ENCODE data around the gene APEH. TPM values are rescaled to one million over a fixed set of nuclear protein-coding genes. Genes with fewer than 3 reads are reported as not detected.

The APEH gene
- total RNA-seq, 1 donor from 2014 or later: 113 TPM

- intact Hi-C loops (cut with micrococcal nuclease): no loop called here
- ChIA-PET POLR2A (no interaction called here), CTCF (no interaction called here)
- no peak for ATAC-seq (ENCODE audit: low read depth)
- no peak for DNase-seq
- peaks cover 6% of the 10 kb centered on the region for H3K4me1 Mint-ChIP-seq
- no peak overlapping the region for H3K4me3 Mint-ChIP-seq
- no peak overlapping the region for H3K27ac Mint-ChIP-seq
- no peaks in the 10 kb centered on the region for H3K9me3 Mint-ChIP-seq
- no peaks in the 10 kb centered on the region for H3K27me3 Mint-ChIP-seq
- no peak for TF ChIP-seq CTCF (IDR thresholded peaks at IDR 0.05)
- no peaks in the 10 kb centered on the region for H3K36me3 Mint-ChIP-seq (ENCODE audit: low read depth)
Measured at GRCh38 chr3:49667701-49668413, 6.3 kb upstream of the APEH start.

GRCh38 chr3:49668414-49668797 is 5.7 kb upstream of the APEH start:
- no peak for DNase-seq
- no peak for ATAC-seq (ENCODE audit: low read depth)
- Mint-ChIP-seq H3K4me1 (peaks cover 9% of the 10 kb centered on the region), H3K27ac (no peak overlapping the region), H3K4me3 (no peak overlapping the region), H3K36me3 (ENCODE audit: low read depth) (no peaks in the 10 kb centered on the region), H3K27me3 (no peaks in the 10 kb centered on the region), H3K9me3 (no peaks in the 10 kb centered on the region)
- intact Hi-C loops (cut with micrococcal nuclease): no loop called here
- no peak for TF ChIP-seq CTCF (IDR thresholded peaks at IDR 0.05)
- CTCF ChIA-PET: no interaction called here
- POLR2A ChIA-PET: no interaction called here

- no peak for ATAC-seq (ENCODE audit: low read depth)
- ChIA-PET POLR2A (interaction anchor here (0.6 kb wide), 1 partner anchor 678 kb away, joined by 3 read pairs; no protein-coding TSS in a partner anchor), CTCF (no interaction called here)
- no peaks in the 10 kb centered on the region for H3K9me3 Mint-ChIP-seq
- TF ChIP-seq CTCF (IDR thresholded peaks at IDR 0.05): no peak
- H3K27ac Mint-ChIP-seq: no peak overlapping the region
- no peak for DNase-seq
- peaks cover 13% of the 10 kb centered on the region for H3K4me1 Mint-ChIP-seq
- intact Hi-C loops (cut with micrococcal nuclease): no loop called here
- no peaks in the 10 kb centered on the region for H3K27me3 Mint-ChIP-seq
- H3K36me3 Mint-ChIP-seq (ENCODE audit: low read depth): peaks cover 3% of the 10 kb centered on the region
- no peak overlapping the region for H3K4me3 Mint-ChIP-seq
Measured at GRCh38 chr3:49668861-49669260, 5.3 kb upstream of the APEH start.

GRCh38 chr3:49669352-49669751 is 4.8 kb upstream of the APEH start:
- POLR2A ChIA-PET: interaction anchor here (0.6 kb wide), 1 partner anchor 678 kb away, joined by 3 read pairs; no protein-coding TSS in a partner anchor
- no peak overlapping the region for H3K27ac Mint-ChIP-seq

More at GRCh38 chr3:49669352-49669751, 4.8 kb upstream of the APEH start:
- no peak for ATAC-seq (ENCODE audit: low read depth)
- Mint-ChIP-seq H3K9me3 (no peaks in the 10 kb centered on the region), H3K4me3 (no peak overlapping the region), H3K4me1 (peaks cover 13% of the 10 kb centered on the region), H3K27me3 (no peaks in the 10 kb centered on the region), H3K36me3 (ENCODE audit: low read depth) (peaks cover 5% of the 10 kb centered on the region)
- no peak for DNase-seq
- intact Hi-C loops (cut with micrococcal nuclease): no loop called here
- TF ChIP-seq CTCF (IDR thresholded peaks at IDR 0.05): no peak
- CTCF ChIA-PET: interaction anchor here (0.7 to 1.3 kb wide), 2 partner anchors 130 to 623 kb away, joined by 5 to 6 read pairs; no protein-coding TSS in a partner anchor

Measured in activated B cell treated with CpG ODN at 0.5 μM for 24 hours (primary cell).